B cell (primary cell): Measurements from ENCODE around the gene S100A14. TPM values are rescaled to one million over a fixed set of nuclear protein-coding genes. Genes with fewer than 3 reads are reported as not detected.

Experiments used
- ATAC-seq: fragments of 200-7000 bp; cut with Tn5 transposase; one replicate; pipeline ENCODE4 v1.10.0; 2021; ENCODE audit warnings: low read depth, mild to moderate bottlenecking, moderate number of reproducible peaks, moderate library complexity
- CTCF ChIA-PET: fragments of 350-600 bp; sonication (Branson Sonifier 250); formaldehyde crosslinking; loops from one replicate; lab custom pipeline; 2021; ENCODE audit warnings: antibody characterized with exemption, inconsistent platforms; lab: Charles Lee
- POLR2A ChIA-PET: fragments of 350-600 bp; sonication (Branson Sonifier 250); formaldehyde crosslinking; loops from one replicate; lab custom pipeline; 2021; ENCODE audit warnings: antibody characterized with exemption; lab: Charles Lee
- DNase-seq: peaks from one replicate; pipeline ENCODE4 v3.0.0; 2013
- H2AFZ ChIP-seq: 2 replicates; pipeline ENCODE4 v1.6.1; 2012; ENCODE audit warnings: mild to moderate bottlenecking, low read depth, low read length; ENCODE audit not compliant: insufficient read depth, poor library complexity, severe bottlenecking
- H3K27ac ChIP-seq, 2 donors: 1 replicate in 1 of 2; 2 replicates in 1 of 2; pipeline ENCODE4 v1.5.1; 2012 to 2013; ENCODE audit warnings: low read length in 2 of 2, mild to moderate bottlenecking in 2 of 2, moderate library complexity in 1 of 2
- H3K27me3 ChIP-seq, 4 experiments: fragments of 200-600 bp in 1 of 4; sonication (generic) in 1 of 4; replicated peaks in 1 of 4; 1 replicate in 2 of 4; 2 replicates in 2 of 4; pipeline versions ENCODE4 v1.6.1 to v1.7.0; 2013 to 2016; ENCODE audit warnings: low read length in 3 of 4, mild to moderate bottlenecking in 2 of 4, mixed read lengths in 1 of 4, moderate library complexity in 1 of 4; ENCODE audit not compliant: insufficient read depth in 4 of 4, control insufficient read depth in 3 of 4; ENCODE audit errors: control extremely low read depth in 1 of 4
- H3K36me3 ChIP-seq, 2 experiments: replicated peaks in 1 of 2; 1 replicate in 1 of 2; 2 replicates in 1 of 2; pipeline versions ENCODE4 v1.6.1 to v1.7.1; 2013; ENCODE audit warnings: low read length in 1 of 2; ENCODE audit not compliant: insufficient read depth in 2 of 2, control insufficient read depth in 1 of 2; ENCODE audit errors: control extremely low read depth in 1 of 2, extremely low read depth in 1 of 2
- H3K4me1 ChIP-seq, 2 donors: fragments of 200-600 bp in 1 of 2; sonication (generic) in 1 of 2; 1 replicate in 1 of 2; 2 replicates in 1 of 2; pipeline versions ENCODE4 v1.5.1 to v1.6.1; 2013 to 2017; ENCODE audit warnings: low read length in 2 of 2; ENCODE audit not compliant: control insufficient read depth in 2 of 2, insufficient read depth in 2 of 2
- H3K4me2 ChIP-seq: replicated peaks from 2 replicates; pipeline ENCODE3; 2012; ENCODE audit warnings: mild to moderate bottlenecking, low read depth, low read length; ENCODE audit not compliant: poor library complexity, severe bottlenecking
- H3K4me3 ChIP-seq, 5 experiments: fragments of 200-600 bp in 1 of 5; sonication (generic) in 1 of 5; 1 replicate in 3 of 5; 2 replicates in 2 of 5; pipeline versions ENCODE4 v1.5.1 to v1.7.0; 2011 to 2016; ENCODE audit warnings: low read length in 4 of 5, mild to moderate bottlenecking in 4 of 5, low read depth in 2 of 5, control low read depth in 1 of 5, moderate library complexity in 1 of 5; ENCODE audit not compliant: insufficient read depth in 1 of 5; ENCODE audit errors: control extremely low read depth in 1 of 5, extremely low read depth in 1 of 5
- H3K79me2 ChIP-seq: fragments of 200-600 bp; sonication (generic); one replicate; pipeline ENCODE4 v1.6.0; 2016; ENCODE audit warnings: low read length; ENCODE audit not compliant: control insufficient read depth, insufficient read depth
- H3K9ac ChIP-seq: fragments of 200-600 bp; sonication (generic); 2 replicates; pipeline ENCODE4 v1.6.1; 2017; ENCODE audit warnings: mild to moderate bottlenecking, low read length, moderate library complexity
- H3K9me3 ChIP-seq, 3 donors: one replicate each; pipeline versions ENCODE4 v1.6.1 to v1.7.1; 2013; ENCODE audit warnings: low read length in 2 of 3; ENCODE audit not compliant: control insufficient read depth in 2 of 3, insufficient read depth in 1 of 3; ENCODE audit errors: control extremely low read depth in 1 of 3
- H4K20me1 ChIP-seq: 2 replicates; pipeline ENCODE4 v1.6.0; 2012; ENCODE audit warnings: mild to moderate bottlenecking, low read length; ENCODE audit not compliant: insufficient read depth, control insufficient read depth, poor library complexity, severe bottlenecking
- H3K27ac Mint-ChIP-seq: one replicate; pipeline ENCODE4 v1.8.0; 2021; ENCODE audit warnings: mixed read lengths
- H3K27me3 Mint-ChIP-seq: one replicate; pipeline ENCODE4 v1.8.0; 2021; ENCODE audit warnings: mixed read lengths
- H3K4me1 Mint-ChIP-seq: one replicate; pipeline ENCODE4 v1.8.0; 2021; ENCODE audit warnings: mixed read lengths
- H3K4me3 Mint-ChIP-seq: one replicate; pipeline ENCODE4 v1.8.0; 2021; ENCODE audit warnings: mixed read lengths
- H3K9me3 Mint-ChIP-seq: one replicate; pipeline ENCODE4 v1.8.0; 2022; ENCODE audit warnings: mixed read lengths; ENCODE audit not compliant: insufficient read depth
- CTCF ChIP-seq: fragments of 200-600 bp; IDR thresholded peaks from one replicate; pipeline ENCODE4 v1.8.0; 2022; ENCODE audit warnings: antibody characterized with exemption, mild to moderate bottlenecking
- EZH2 ChIP-seq: IDR thresholded peaks from 2 replicates; pipeline ENCODE4 v1.6.1; 2012; ENCODE audit warnings: borderline replicate concordance, low read depth, mild to moderate bottlenecking, moderate library complexity, low read length; ENCODE audit not compliant: insufficient read depth, poor library complexity, severe bottlenecking
- WGBS: methylation state at CpG from one replicate; pipeline ENCODE4 v1.1.5; 2013; ENCODE audit warnings: missing lambda C conversion rate; ENCODE audit not compliant: insufficient coverage; 5-methylcytosine and 5-hydroxymethylcytosine counted together
- intact Hi-C: fragments of 100-400 bp; cut with micrococcal nuclease; formaldehyde crosslinking; loops from one replicate; pipeline ENCODE4 v1.10.0; 2022
- polyA plus RNA-seq: library from polyadenylated mRNA; depleted of rRNA; stranded (reverse); fragments of >200 nt; gene quantifications from 2 replicates; pipeline ENCODE4 v1.2.3, GENCODE V29; 2012
- total RNA-seq, 2 donors: library from RNA; stranded (reverse); fragments of 120-200 nt in 1 of 2; gene quantifications; 1 replicate in 1 of 2; 2 replicates in 1 of 2; pipeline versions ENCODE4 v1.2.3 to v1.2.4, GENCODE V29; 2013 to 2022

S100A14 gene
- total and polyA plus RNA-seq, 2 donors (not counting 1 experiment from before 2014, with no cell fraction given): not detected

- ChIA-PET CTCF (interaction anchor here (0.9 to 3.3 kb wide), 5 partner anchors 29 to 639 kb away, joined by 3 to 32 read pairs (median 6); no protein-coding TSS in a partner anchor), POLR2A (interaction anchor here (0.8 to 2.7 kb wide), 23 partner anchors 10 to 587 kb away, joined by 3 to 17 read pairs (median 5); partner anchors contain the start of genes CREB3L4, ILF2, INTS3 and JTB)
- H3K4me1 Mint-ChIP-seq: peaks cover 42% of the 10 kb centered on the region
- H3K27me3 Mint-ChIP-seq: no peaks in the 10 kb centered on the region
- peaks cover 0 to 7% (median 0%) of the 10 kb centered on the region in 3 donors for H3K9me3 ChIP-seq
- peak overlapping the region in 4 of 5 experiments; percentile 41 to 100 (median 94) for H3K4me3 ChIP-seq
- peaks cover 15 to 25% of the 10 kb centered on the region in 2 experiments for H3K36me3 ChIP-seq
- peaks cover 17% of the 10 kb centered on the region for H4K20me1 ChIP-seq
- no peaks in the 10 kb centered on the region for H3K9me3 Mint-ChIP-seq
- 70% methylated on average over 11 of the region's 18 CpGs for WGBS
- H3K4me2 ChIP-seq: peak overlapping the region; percentile 76
- H3K27ac Mint-ChIP-seq: peak overlapping the region; percentile 100
- no peaks in the 10 kb centered on the region for H3K27me3 ChIP-seq
- H2AFZ ChIP-seq: no peak overlapping the region
- H3K4me1 ChIP-seq: peaks cover 9 to 30% of the 10 kb centered on the region in 2 donors
- DNase-seq (no peak), ATAC-seq (no peak)
- peak overlapping the region; percentile 97 to 99 for H3K27ac ChIP-seq
- intact Hi-C loops: loop anchor here (1.0 to 10.0 kb wide), 6 partner anchors 35 to 150 kb away; partner anchors contain the start of gene S100A6
- H3K9ac ChIP-seq: peak overlapping the region; percentile 99
- H3K4me3 Mint-ChIP-seq: peak overlapping the region; percentile 97
- peaks cover 40% of the 10 kb centered on the region for H3K79me2 ChIP-seq
- TF ChIP-seq EZH2: no peak
- no peak for TF ChIP-seq CTCF
Observed at GRCh38 chr1:153633161-153633753, 17.1 kb upstream of the S100A14 start.
